Activated T-helper 17 cell treated with anti-CD3 and anti-CD28 coated beads, Interleukin-2, amount 50 U/mL, for 72 hours (primary cell): ENCODE measurements around the gene ADK. TPM values are rescaled to one million over a fixed set of nuclear protein-coding genes. Genes with fewer than 3 reads are reported as not detected.
"Not testable (repeated sequence)": the region's sequence is repeated elsewhere in the genome, so short reads cannot be mapped to it uniquely, and the experiment has no call there.

Experiments used
- ATAC-seq: fragments of 150-1000 bp; cut with Tn5 transposase; replicated peaks from 2 replicates; pipeline ENCODE4 v1.10.0; 2021; ENCODE audit warnings: mild to moderate bottlenecking, moderate library complexity
- H3K27ac Mint-ChIP-seq: one replicate; pipeline ENCODE4 v1.8.0; 2022; ENCODE audit warnings: mixed read lengths
- H3K27me3 Mint-ChIP-seq: one replicate; pipeline ENCODE4 v1.8.0; 2022; ENCODE audit warnings: mixed read lengths
- H3K36me3 Mint-ChIP-seq: one replicate; pipeline ENCODE4 v1.8.0; 2022; ENCODE audit warnings: low read depth, mild to moderate bottlenecking, mixed read lengths
- H3K4me1 Mint-ChIP-seq: one replicate; pipeline ENCODE4 v1.8.0; 2022; ENCODE audit warnings: mixed read lengths
- H3K4me3 Mint-ChIP-seq: one replicate; pipeline ENCODE4 v1.8.0; 2022; ENCODE audit warnings: mild to moderate bottlenecking, mixed read lengths
- H3K9me3 Mint-ChIP-seq: one replicate; pipeline ENCODE4 v1.8.0; 2022; ENCODE audit warnings: mixed read lengths
- total RNA-seq, 2 donors: library from RNA; stranded (reverse); gene quantifications; one replicate each; pipeline ENCODE4 v1.2.3, GENCODE V29; 2022

The ADK gene
- total RNA-seq, 2 donors from 2014 or later, result 51.4 to 72.1 TPM

GRCh38 chr10:74424565-74424964 lies 273.5 kb downstream of the ADK start:
- ATAC-seq, result no peak
- no peaks in the 10 kb centered on the region for H3K4me1 Mint-ChIP-seq
- no peak overlapping the region for H3K27ac Mint-ChIP-seq
- H3K36me3 Mint-ChIP-seq, result peaks cover 19% of the 10 kb centered on the region
- H3K4me3 Mint-ChIP-seq, result no peak overlapping the region
- H3K27me3 Mint-ChIP-seq, result no peaks in the 10 kb centered on the region
- no peaks in the 10 kb centered on the region for H3K9me3 Mint-ChIP-seq

- Mint-ChIP-seq H3K4me1 (peaks cover under 1% of the 10 kb centered on the region), H3K27me3 (no peaks in the 10 kb centered on the region), H3K9me3 (no peaks in the 10 kb centered on the region), H3K27ac (no peak overlapping the region), H3K4me3 (no peak overlapping the region), H3K36me3 (peaks cover 22% of the 10 kb centered on the region)
- no peak for ATAC-seq
Measured at GRCh38 chr10:74425456-74426001, 274.5 kb downstream of the ADK start.

GRCh38 chr10:74431816-74432215 lies 280.8 kb downstream of the ADK start:
- H3K36me3 Mint-ChIP-seq, result peaks cover 30% of the 10 kb centered on the region
- no peak for ATAC-seq
- H3K9me3 Mint-ChIP-seq, result no peaks in the 10 kb centered on the region
- peaks cover 4% of the 10 kb centered on the region for H3K4me1 Mint-ChIP-seq
- H3K27me3 Mint-ChIP-seq, result no peaks in the 10 kb centered on the region
- no peak overlapping the region for H3K4me3 Mint-ChIP-seq
- H3K27ac Mint-ChIP-seq, result no peak overlapping the region

GRCh38 chr10:74432841-74433594 lies 282.0 kb downstream of the ADK start:
- ATAC-seq, result no peak
- Mint-ChIP-seq H3K36me3 (peaks cover 30% of the 10 kb centered on the region), H3K27me3 (no peaks in the 10 kb centered on the region), H3K9me3 (no peaks in the 10 kb centered on the region), H3K4me1 (peaks cover 10% of the 10 kb centered on the region), H3K4me3 (no peak overlapping the region), H3K27ac (no peak overlapping the region)

GRCh38 chr10:74433595-74433956 lies 282.6 kb downstream of the ADK start:
- Mint-ChIP-seq H3K27ac (no peak overlapping the region), H3K4me3 (no peak overlapping the region), H3K9me3 (no peaks in the 10 kb centered on the region), H3K36me3 (peaks cover 26% of the 10 kb centered on the region), H3K4me1 (peaks cover 10% of the 10 kb centered on the region), H3K27me3 (no peaks in the 10 kb centered on the region)
- ATAC-seq, result no peak

GRCh38 chr10:74433993-74434392 lies 283.0 kb downstream of the ADK start:
- Mint-ChIP-seq H3K27ac (no peak overlapping the region), H3K4me3 (no peak overlapping the region), H3K27me3 (no peaks in the 10 kb centered on the region), H3K9me3 (no peaks in the 10 kb centered on the region), H3K36me3 (peaks cover 22% of the 10 kb centered on the region), H3K4me1 (peaks cover 10% of the 10 kb centered on the region)
- ATAC-seq, result no peak

- Mint-ChIP-seq H3K9me3 (no peaks in the 10 kb centered on the region), H3K27ac (no peak overlapping the region), H3K4me1 (peaks cover 10% of the 10 kb centered on the region), H3K36me3 (peaks cover 16% of the 10 kb centered on the region), H3K4me3 (no peak overlapping the region), H3K27me3 (no peaks in the 10 kb centered on the region)
- ATAC-seq, result no peak
Measured at GRCh38 chr10:74434547-74434946, 283.5 kb downstream of the ADK start.

- no peak for ATAC-seq
- peaks cover 7% of the 10 kb centered on the region for H3K36me3 Mint-ChIP-seq
- H3K9me3 Mint-ChIP-seq, result no peaks in the 10 kb centered on the region
- peaks cover 6% of the 10 kb centered on the region for H3K4me1 Mint-ChIP-seq
- H3K4me3 Mint-ChIP-seq, result no peak overlapping the region
- H3K27me3 Mint-ChIP-seq, result no peaks in the 10 kb centered on the region
- H3K27ac Mint-ChIP-seq, result no peak overlapping the region
Measured at GRCh38 chr10:74436523-74437170, 285.6 kb downstream of the ADK start.

- H3K27ac Mint-ChIP-seq, result no peak overlapping the region
- no peaks in the 10 kb centered on the region for H3K27me3 Mint-ChIP-seq
- ATAC-seq, result no peak
- peaks cover 6% of the 10 kb centered on the region for H3K4me1 Mint-ChIP-seq
- H3K36me3 Mint-ChIP-seq, result peaks cover 7% of the 10 kb centered on the region
- H3K9me3 Mint-ChIP-seq, result no peaks in the 10 kb centered on the region
- H3K4me3 Mint-ChIP-seq, result no peak overlapping the region
Measured at GRCh38 chr10:74437822-74438221, 286.8 kb downstream of the ADK start.

- no peak for ATAC-seq
- Mint-ChIP-seq H3K27ac (no peak overlapping the region), H3K4me3 (no peak overlapping the region), H3K27me3 (no peaks in the 10 kb centered on the region), H3K9me3 (no peaks in the 10 kb centered on the region), H3K36me3 (peaks cover 7% of the 10 kb centered on the region), H3K4me1 (peaks cover 6% of the 10 kb centered on the region)
Measured at GRCh38 chr10:74439213-74439612, 288.2 kb downstream of the ADK start.

GRCh38 chr10:74445493-74445892 lies 294.5 kb downstream of the ADK start:
- no peak for ATAC-seq
- H3K4me1 Mint-ChIP-seq, result no peaks in the 10 kb centered on the region
- H3K9me3 Mint-ChIP-seq, result no peaks in the 10 kb centered on the region
- H3K27me3 Mint-ChIP-seq, result no peaks in the 10 kb centered on the region
- H3K4me3 Mint-ChIP-seq, result no peak overlapping the region
- H3K27ac Mint-ChIP-seq, result no peak overlapping the region
- H3K36me3 Mint-ChIP-seq, result no peaks in the 10 kb centered on the region

GRCh38 chr10:74450602-74451001 lies 299.6 kb downstream of the ADK start:
- H3K9me3 Mint-ChIP-seq, result no peaks in the 10 kb centered on the region
- no peak for ATAC-seq
- H3K27me3 Mint-ChIP-seq, result no peaks in the 10 kb centered on the region
- H3K36me3 Mint-ChIP-seq, result peaks cover 20% of the 10 kb centered on the region
- no peaks in the 10 kb centered on the region for H3K4me1 Mint-ChIP-seq
- no peak overlapping the region for H3K4me3 Mint-ChIP-seq
- no peak overlapping the region for H3K27ac Mint-ChIP-seq

GRCh38 chr10:74451127-74451829 lies 300.3 kb downstream of the ADK start:
- H3K9me3 Mint-ChIP-seq, result no peaks in the 10 kb centered on the region
- peak overlapping the region; percentile 15 for H3K27ac Mint-ChIP-seq
- H3K4me3 Mint-ChIP-seq, result no peak overlapping the region
- peaks cover 26% of the 10 kb centered on the region for H3K36me3 Mint-ChIP-seq
- ATAC-seq, result peak; percentile 48
- H3K27me3 Mint-ChIP-seq, result no peaks in the 10 kb centered on the region
- no peaks in the 10 kb centered on the region for H3K4me1 Mint-ChIP-seq

- ATAC-seq, result no peak
- Mint-ChIP-seq H3K4me1 (no peaks in the 10 kb centered on the region), H3K36me3 (peaks cover 34% of the 10 kb centered on the region), H3K27ac (no peak overlapping the region), H3K27me3 (no peaks in the 10 kb centered on the region), H3K9me3 (peaks cover 6% of the 10 kb centered on the region), H3K4me3 (no peak overlapping the region)
Measured at GRCh38 chr10:74453169-74453568, 302.1 kb downstream of the ADK start.

GRCh38 chr10:74457478-74457877 lies 306.5 kb downstream of the ADK start:
- not testable (repeated sequence) for H3K9me3 Mint-ChIP-seq, H3K27ac Mint-ChIP-seq, ATAC-seq, H3K27me3 Mint-ChIP-seq, H3K4me1 Mint-ChIP-seq, H3K4me3 Mint-ChIP-seq
- H3K36me3 Mint-ChIP-seq, result peaks cover 34% of the 10 kb centered on the region
